Endothelial cell of umbilical vein (primary cell): ENCODE data around the gene CELSR3. TPM values are rescaled to one million over a fixed set of nuclear protein-coding genes. Genes with fewer than 3 reads are reported as not detected.

Source experiments
- BruUV-seq: library from RNA; stranded (reverse); fragments of 400-500 nt; replicated peaks from 2 replicates; lab custom pipeline; 2021; lab: Mats Ljungman, UMichigan
- CTCF ChIA-PET: fragments of 300-600, 350-600 bp; sonication (Branson Sonifier 250); formaldehyde crosslinking; loops from one replicate; lab custom pipeline; 2021; ENCODE audit warnings: antibody characterized with exemption, inconsistent platforms; lab: Charles Lee
- POLR2A ChIA-PET: fragments of 300-600, 350-600 bp; sonication (Branson Sonifier 250); formaldehyde crosslinking; loops from one replicate; lab custom pipeline; 2021; ENCODE audit warnings: antibody characterized with exemption, inconsistent platforms; lab: Charles Lee
- DNase-seq: peaks from one replicate; pipeline ENCODE4 v3.0.0-alpha.2; 2011; ENCODE audit warnings: low read depth, low spot score
- FAIRE-seq: peaks from 2 replicates; lab custom pipeline; 2011; peaks lifted over from hg19 to GRCh38; lab: Jason Lieb, UNC
- H2AFZ ChIP-seq: 2 replicates; pipeline ENCODE4 v1.6.0; 2012; ENCODE audit warnings: low read depth, low read length, control low read depth, inconsistent platforms
- H3K27ac ChIP-seq: 2 replicates; pipeline ENCODE4 v1.5.1; 2011; ENCODE audit warnings: low read depth, mild to moderate bottlenecking, control low read depth, low read length, moderate library complexity; ENCODE audit not compliant: insufficient read depth
- H3K27me3 ChIP-seq, 2 experiments: 2 replicates each; pipeline versions ENCODE4 v1.6.0 to v1.6.1; 2011; ENCODE audit warnings: low read length in 2 of 2, mixed read lengths in 1 of 2; ENCODE audit not compliant: control insufficient read depth in 2 of 2, insufficient read depth in 2 of 2
- H3K36me3 ChIP-seq, 2 experiments: 2 replicates in 1 of 2; 3 replicates in 1 of 2; pipeline ENCODE4 v1.5.1; 2011; ENCODE audit warnings: low read length in 2 of 2, mild to moderate bottlenecking in 1 of 2, moderate library complexity in 1 of 2; ENCODE audit not compliant: control insufficient read depth in 2 of 2, insufficient read depth in 2 of 2; ENCODE audit errors: extremely low read depth in 1 of 2
- H3K4me1 ChIP-seq: 3 replicates; pipeline ENCODE4 v1.5.1; 2011; ENCODE audit warnings: mild to moderate bottlenecking, low read length; ENCODE audit not compliant: control insufficient read depth, insufficient read depth; ENCODE audit errors: extremely low read depth
- H3K4me2 ChIP-seq: 2 replicates; pipeline ENCODE4 v1.6.1; 2011; ENCODE audit warnings: low read length, control low read depth, mixed read lengths; ENCODE audit not compliant: insufficient read depth
- H3K4me3 ChIP-seq, 3 experiments: fragments of 200-600 bp in 1 of 3; sonication (generic), shearing (Covaris generic) in 1 of 3; replicated peaks in 1 of 3; 2 replicates each; pipeline ENCODE4 v1.5.1; 2011 to 2016; ENCODE audit warnings: control low read depth in 3 of 3, low read length in 3 of 3, mild to moderate bottlenecking in 2 of 3, inconsistent platforms in 1 of 3, low read depth in 1 of 3, moderate library complexity in 1 of 3; ENCODE audit not compliant: insufficient read depth in 1 of 3
- H3K79me2 ChIP-seq: 2 replicates; pipeline ENCODE4 v1.6.0; 2012; ENCODE audit warnings: low read length, inconsistent platforms; ENCODE audit not compliant: control insufficient read depth, insufficient read depth
- H3K9ac ChIP-seq: replicated peaks from 2 replicates; pipeline ENCODE3; 2011; ENCODE audit warnings: low read length, control low read depth; ENCODE audit not compliant: insufficient read depth; ENCODE audit errors: extremely low read depth
- H3K9me1 ChIP-seq: replicated peaks from 3 replicates; pipeline ENCODE4 v1.6.0; 2011; ENCODE audit warnings: mild to moderate bottlenecking, low read length; ENCODE audit not compliant: control insufficient read depth, insufficient read depth; ENCODE audit errors: extremely low read depth
- H3K9me3 ChIP-seq: replicated peaks from 2 replicates; pipeline ENCODE4 v1.5.1; 2012; ENCODE audit warnings: low read length, inconsistent platforms; ENCODE audit not compliant: control insufficient read depth, insufficient read depth
- H4K20me1 ChIP-seq: replicated peaks from 2 replicates; pipeline ENCODE3; 2011; ENCODE audit warnings: mild to moderate bottlenecking, low read length; ENCODE audit not compliant: control insufficient read depth, insufficient read depth; ENCODE audit errors: extremely low read depth
- CTCF ChIP-seq, 2 donors: IDR thresholded peaks; 1 replicate in 1 of 2; 2 replicates in 1 of 2; pipeline ENCODE4 v1.5.1; 2011; ENCODE audit warnings: low read length in 2 of 2, mild to moderate bottlenecking in 2 of 2, moderate library complexity in 2 of 2, control low read depth in 1 of 2, inconsistent platforms in 1 of 2, low read depth in 1 of 2; ENCODE audit not compliant: insufficient read depth in 1 of 2; ENCODE audit errors: extremely low read depth in 1 of 2
- EZH2 ChIP-seq: IDR thresholded peaks from 2 replicates; pipeline ENCODE4 v1.6.1; 2012; ENCODE audit warnings: borderline replicate concordance, low read depth, mild to moderate bottlenecking, moderate library complexity, low read length, inconsistent platforms; ENCODE audit not compliant: severe bottlenecking
- FOS ChIP-seq: IDR thresholded peaks from 2 replicates; pipeline ENCODE4 v1.6.1; 2011; ENCODE audit warnings: mild to moderate bottlenecking, low read length, moderate library complexity, borderline replicate concordance; ENCODE audit not compliant: insufficient read depth
- GATA2 ChIP-seq: IDR thresholded peaks from 2 replicates; pipeline ENCODE4 v1.7.0; 2011; ENCODE audit warnings: low read depth, mild to moderate bottlenecking, moderate library complexity, mixed read lengths, low read length; ENCODE audit not compliant: insufficient read length, insufficient read depth
- POLR2A ChIP-seq: IDR thresholded peaks from 2 replicates; pipeline ENCODE4 v1.6.1; 2012; ENCODE audit warnings: low read depth, mild to moderate bottlenecking, control low read depth, low read length
- POLR2AphosphoS5 ChIP-seq: IDR thresholded peaks from 2 replicates; pipeline ENCODE4 v1.6.1; 2012; ENCODE audit warnings: low read depth, mild to moderate bottlenecking, control low read depth, low read length, moderate library complexity; ENCODE audit not compliant: insufficient read depth
- dilution Hi-C: fragments of 300-500 bp; cut with MboI; formaldehyde crosslinking; loops from one replicate; pipeline ENCODE4 v1.15.0; 2019; ENCODE audit warnings: low sequenced_read_pairs; ENCODE audit not compliant: extremely low pct_ligation_motif_present
- intact Hi-C: fragments of 100-400 bp; cut with micrococcal nuclease; formaldehyde crosslinking; loops from one replicate; pipeline ENCODE4 v1.10.0; 2022
- polyA plus RNA-seq, 4 experiments: library from polyadenylated mRNA; depleted of rRNA in 3 of 4; stranded (reverse) in 3 of 4; unstranded in 1 of 4; fragments of >200 nt; gene quantifications; 2 replicates each; pipeline versions ENCODE4 v1.2.1 to v1.2.3, GENCODE V29; 2011 to 2012; ENCODE audit warnings: missing spikeins in 1 of 4
- total RNA-seq: library from RNA; stranded (reverse); gene quantifications from 2 replicates; pipeline ENCODE4 v1.2.3, GENCODE V29; 2021
- TF ChIP-seq, protein P1 (sequence below): IDR thresholded peaks from 2 replicates; pipeline ENCODE4 v1.6.1; 2011; ENCODE audit not compliant: insufficient read depth, insufficient read length

The CELSR3 gene
- total and polyA plus RNA-seq, 2 donors (not counting 3 experiments of a cell fraction or from before 2014, with no cell fraction given): 0.25 to 0.71 TPM

DNA sequence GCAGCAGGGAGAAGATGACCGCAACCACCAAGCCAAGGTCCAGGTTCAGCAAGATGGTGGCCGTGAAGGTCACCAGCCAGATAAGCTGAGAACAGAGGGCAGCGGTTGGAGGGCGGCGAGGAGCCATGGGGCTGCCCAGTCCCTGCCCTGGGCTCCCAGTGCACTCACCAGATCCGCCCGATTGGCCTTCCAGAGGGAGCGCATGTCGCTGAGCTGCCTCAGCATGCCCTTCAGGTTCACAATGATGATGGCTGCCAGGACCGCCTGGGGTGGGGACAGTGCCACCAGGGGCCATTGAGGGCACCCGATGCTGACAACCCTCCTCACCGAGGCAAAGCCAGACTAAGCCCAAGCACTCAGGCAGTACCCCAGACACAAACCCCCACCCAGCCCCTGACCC is 32.8 kb downstream of the CELSR3 start:
- H3K27ac ChIP-seq: no peak overlapping the region
- TF ChIP-seq CTCF (IDR thresholded peaks at IDR 0.05; ENCODE audit: extremely low read depth in 1 of 2, insufficient read depth in 1 of 2, low read depth in 1 of 2, low read length in 2 of 2) (no peak), POLR2A (no peak), POLR2AphosphoS5 (no peak), GATA2 (no peak), EZH2 (no peak), FOS (no peak)
- TF ChIP-seq, protein P1, sequence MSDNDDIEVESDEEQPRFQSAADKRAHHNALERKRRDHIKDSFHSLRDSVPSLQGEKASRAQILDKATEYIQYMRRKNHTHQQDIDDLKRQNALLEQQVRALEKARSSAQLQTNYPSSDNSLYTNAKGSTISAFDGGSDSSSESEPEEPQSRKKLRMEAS: no peak
- no peaks in the 10 kb centered on the region for H3K9me3 ChIP-seq
- CTCF ChIA-PET: no interaction called here
- H3K27me3 ChIP-seq: no peaks in the 10 kb centered on the region
- DNase-seq: no peak
- dilution Hi-C loops: no loop called here
- POLR2A ChIA-PET: no interaction called here
- BruUV-seq: no TSS peak
- no peaks in the 10 kb centered on the region for H4K20me1 ChIP-seq
- FAIRE-seq: no peak
- no peak overlapping the region for H3K4me2 ChIP-seq
- H3K36me3 ChIP-seq: peaks cover 0 to 41% of the 10 kb centered on the region in 2 experiments
- peaks cover 3% of the 10 kb centered on the region for H3K4me1 ChIP-seq
- intact Hi-C loops: no loop called here
- no peak overlapping the region for H3K4me3 ChIP-seq
- no peaks in the 10 kb centered on the region for H3K9me1 ChIP-seq
- no peak overlapping the region for H3K9ac ChIP-seq
- no peak overlapping the region for H2AFZ ChIP-seq
- no peaks in the 10 kb centered on the region for H3K79me2 ChIP-seq
